Neuron (in vitro differentiated cells): ENCODE data around the gene ZCCHC13.
A peak's percentile ranks its signal among the peaks of the same experiment; 100 is the strongest.
"Not testable (repeated sequence)": the region's sequence is repeated elsewhere in the genome, so short reads cannot be mapped to it uniquely, and the experiment has no call there.

Source experiments
- H2AFZ ChIP-seq: one replicate; pipeline ENCODE4 v1.6.1; 2013; ENCODE audit warnings: low read depth, mild to moderate bottlenecking, inconsistent platforms, low read length, moderate library complexity
- H3K27me3 ChIP-seq: one replicate; pipeline ENCODE4 v1.6.1; 2013; ENCODE audit warnings: low read length; ENCODE audit not compliant: insufficient read depth
- H3K36me3 ChIP-seq: one replicate; pipeline ENCODE4 v1.6.1; 2013; ENCODE audit warnings: low read length; ENCODE audit not compliant: insufficient read depth
- H3K4me1 ChIP-seq: one replicate; pipeline ENCODE4 v1.6.1; 2013; ENCODE audit warnings: low read length; ENCODE audit not compliant: insufficient read depth
- H3K4me3 ChIP-seq: 2 replicates; pipeline ENCODE4 v1.5.1; 2013; ENCODE audit warnings: mild to moderate bottlenecking, low read length, moderate library complexity
- H3K9me3 ChIP-seq: one replicate; pipeline ENCODE4 v1.6.1; 2013; ENCODE audit warnings: low read length

Gene ZCCHC13

GRCh38 chrX:74291964-74292807 lies 11.8 kb upstream of the ZCCHC13 start:
- no peak overlapping the region for H2AFZ ChIP-seq
- H3K4me3 ChIP-seq, result peak overlapping the region; percentile 75
- H3K4me1 ChIP-seq, result no peaks in the 10 kb centered on the region
- no peaks in the 10 kb centered on the region for H3K9me3 ChIP-seq
- peaks cover 2% of the 10 kb centered on the region for H3K36me3 ChIP-seq
- no peaks in the 10 kb centered on the region for H3K27me3 ChIP-seq

- H3K36me3 ChIP-seq, result no peaks in the 10 kb centered on the region
- no peaks in the 10 kb centered on the region for H3K27me3 ChIP-seq
- no peak overlapping the region for H2AFZ ChIP-seq
- no peaks in the 10 kb centered on the region for H3K4me1 ChIP-seq
- no peaks in the 10 kb centered on the region for H3K9me3 ChIP-seq
- peak overlapping the region; percentile 75 for H3K4me3 ChIP-seq
Measured at GRCh38 chrX:74292808-74293123, 11.2 kb upstream of the ZCCHC13 start.

- peak overlapping the region; percentile 75 for H3K4me3 ChIP-seq
- H3K4me1 ChIP-seq, result no peaks in the 10 kb centered on the region
- no peaks in the 10 kb centered on the region for H3K27me3 ChIP-seq
- no peak overlapping the region for H2AFZ ChIP-seq
- no peaks in the 10 kb centered on the region for H3K9me3 ChIP-seq
- H3K36me3 ChIP-seq, result no peaks in the 10 kb centered on the region
Measured at GRCh38 chrX:74293343-74293946, 10.5 kb upstream of the ZCCHC13 start.

GRCh38 chrX:74295101-74295500 lies 8.9 kb upstream of the ZCCHC13 start:
- no peaks in the 10 kb centered on the region for H3K27me3 ChIP-seq
- no peaks in the 10 kb centered on the region for H3K36me3 ChIP-seq
- H3K4me3 ChIP-seq, result no peak overlapping the region
- H2AFZ ChIP-seq, result no peak overlapping the region
- no peaks in the 10 kb centered on the region for H3K4me1 ChIP-seq
- no peaks in the 10 kb centered on the region for H3K9me3 ChIP-seq

GRCh38 chrX:74297766-74298165 lies 6.2 kb upstream of the ZCCHC13 start:
- H3K27me3 ChIP-seq, result no peaks in the 10 kb centered on the region
- H3K4me1 ChIP-seq, result no peaks in the 10 kb centered on the region
- H2AFZ ChIP-seq, result no peak overlapping the region

GRCh38 chrX:74300869-74301268 lies 3.1 kb upstream of the ZCCHC13 start:
- Histone ChIP-seq H3K27me3 (peaks cover 3% of the 10 kb centered on the region), H2AFZ (no peak overlapping the region), H3K4me1 (no peaks in the 10 kb centered on the region), H3K4me3 (no peak overlapping the region), H3K9me3 (no peaks in the 10 kb centered on the region), H3K36me3 (no peaks in the 10 kb centered on the region)

More at GRCh38 chrX:74297766-74298165, 6.2 kb upstream of the ZCCHC13 start:
- no peaks in the 10 kb centered on the region for H3K9me3 ChIP-seq
- no peak overlapping the region for H3K4me3 ChIP-seq
- no peaks in the 10 kb centered on the region for H3K36me3 ChIP-seq

- Histone ChIP-seq H3K36me3 (no peaks in the 10 kb centered on the region), H3K4me3 (no peak overlapping the region), H3K4me1 (peaks cover 2% of the 10 kb centered on the region), H3K27me3 (peaks cover 7% of the 10 kb centered on the region), H2AFZ (no peak overlapping the region), H3K9me3 (no peaks in the 10 kb centered on the region)
Measured at GRCh38 chrX:74318672-74319071, 14.7 kb downstream of the ZCCHC13 start.

GRCh38 chrX:74319321-74319720 lies 15.3 kb downstream of the ZCCHC13 start:
- not testable (repeated sequence) for H3K27me3 ChIP-seq, H3K4me1 ChIP-seq, H3K36me3 ChIP-seq

GRCh38 chrX:74321191-74321590 lies 17.2 kb downstream of the ZCCHC13 start:
- Histone ChIP-seq H3K4me1 (peaks cover 18% of the 10 kb centered on the region), H3K27me3 (peaks cover 7% of the 10 kb centered on the region), H3K36me3 (no peaks in the 10 kb centered on the region), H3K9me3 (no peaks in the 10 kb centered on the region), H3K4me3 (no peak overlapping the region), H2AFZ (no peak overlapping the region)

More at GRCh38 chrX:74319321-74319720, 15.3 kb downstream of the ZCCHC13 start:
- not testable (repeated sequence) for H3K4me3 ChIP-seq, H2AFZ ChIP-seq, H3K9me3 ChIP-seq

GRCh38 chrX:74324131-74324530 lies 20.2 kb downstream of the ZCCHC13 start:
- Histone ChIP-seq H3K9me3 (no peaks in the 10 kb centered on the region), H3K36me3 (no peaks in the 10 kb centered on the region), H2AFZ (no peak overlapping the region), H3K4me3 (no peak overlapping the region), H3K27me3 (peaks cover 7% of the 10 kb centered on the region), H3K4me1 (peaks cover 18% of the 10 kb centered on the region)

- H3K4me3 ChIP-seq, result no peak overlapping the region
- no peaks in the 10 kb centered on the region for H3K36me3 ChIP-seq
- no peaks in the 10 kb centered on the region for H3K9me3 ChIP-seq
- H3K27me3 ChIP-seq, result peaks cover 5% of the 10 kb centered on the region
- no peak overlapping the region for H2AFZ ChIP-seq
- H3K4me1 ChIP-seq, result peaks cover 18% of the 10 kb centered on the region
Measured at GRCh38 chrX:74325130-74326059, 21.4 kb downstream of the ZCCHC13 start.

GRCh38 chrX:74338852-74339251 lies 34.9 kb downstream of the ZCCHC13 start:
- Histone ChIP-seq H3K4me3 (no peak overlapping the region), H3K4me1 (no peaks in the 10 kb centered on the region), H3K27me3 (no peaks in the 10 kb centered on the region), H3K9me3 (no peaks in the 10 kb centered on the region), H3K36me3 (no peaks in the 10 kb centered on the region), H2AFZ (no peak overlapping the region)

- H2AFZ ChIP-seq, result no peak overlapping the region
- H3K9me3 ChIP-seq, result no peaks in the 10 kb centered on the region
- H3K4me1 ChIP-seq, result no peaks in the 10 kb centered on the region
- no peaks in the 10 kb centered on the region for H3K27me3 ChIP-seq
- no peaks in the 10 kb centered on the region for H3K36me3 ChIP-seq
- H3K4me3 ChIP-seq, result no peak overlapping the region
Measured at GRCh38 chrX:74340051-74340450, 36.1 kb downstream of the ZCCHC13 start.
